ENCODE data around the gene IQGAP3.

The IQGAP3 gene

GRCh38 chr1:156493154-156493631 lies 79.2 kb downstream of the IQGAP3 start:
- no peak for DNase-seq

- no peak for DNase-seq
Observed at GRCh38 chr1:156492591-156493080, 79.7 kb downstream of the IQGAP3 start.

GRCh38 chr1:156492013-156492590 lies 80.3 kb downstream of the IQGAP3 start:
- no peak for DNase-seq

- no peak for DNase-seq
Observed at GRCh38 chr1:156491151-156491949, 81.0 kb downstream of the IQGAP3 start.

- no peak for DNase-seq
Observed at GRCh38 chr1:156490401-156491032, 81.8 kb downstream of the IQGAP3 start.

GRCh38 chr1:156489935-156490293 lies 82.5 kb downstream of the IQGAP3 start:
- DNase-seq: no peak

GRCh38 chr1:156489166-156489934 lies 83.0 kb downstream of the IQGAP3 start:
- no peak for DNase-seq

- no peak for DNase-seq
Observed at GRCh38 chr1:156488566-156489165, 83.7 kb downstream of the IQGAP3 start.

GRCh38 chr1:156487862-156488261 lies 84.5 kb downstream of the IQGAP3 start:
- DNase-seq: no peak

- DNase-seq: no peak
Observed at GRCh38 chr1:156486421-156487344, 85.7 kb downstream of the IQGAP3 start.

GRCh38 chr1:156485984-156486383 lies 86.4 kb downstream of the IQGAP3 start:
- no peak for DNase-seq

GRCh38 chr1:156484480-156485058 lies 87.8 kb downstream of the IQGAP3 start:
- DNase-seq: no peak

GRCh38 chr1:156483397-156483796 lies 89.0 kb downstream of the IQGAP3 start:
- no peak for DNase-seq

- DNase-seq: no peak
Observed at GRCh38 chr1:156482276-156482675, 90.1 kb downstream of the IQGAP3 start.

- no peak for DNase-seq
Observed at GRCh38 chr1:156481527-156481926, 90.8 kb downstream of the IQGAP3 start.

- no peak for DNase-seq
Observed at GRCh38 chr1:156480411-156481192, 91.8 kb downstream of the IQGAP3 start.

GRCh38 chr1:156480016-156480370 lies 92.4 kb downstream of the IQGAP3 start:
- no peak for DNase-seq

- no peak for DNase-seq
Observed at GRCh38 chr1:156479093-156480015, 93.0 kb downstream of the IQGAP3 start.

GRCh38 chr1:156478250-156478627 lies 94.1 kb downstream of the IQGAP3 start:
- no peak for DNase-seq
